ENCODE data around the gene TCN2. TPM values are rescaled to one million over a fixed set of nuclear protein-coding genes. Genes with fewer than 3 reads are reported as not detected.

Gene TCN2
- total RNA-seq, 1 donor from 2014 or later, result 6.7 TPM

DNA sequence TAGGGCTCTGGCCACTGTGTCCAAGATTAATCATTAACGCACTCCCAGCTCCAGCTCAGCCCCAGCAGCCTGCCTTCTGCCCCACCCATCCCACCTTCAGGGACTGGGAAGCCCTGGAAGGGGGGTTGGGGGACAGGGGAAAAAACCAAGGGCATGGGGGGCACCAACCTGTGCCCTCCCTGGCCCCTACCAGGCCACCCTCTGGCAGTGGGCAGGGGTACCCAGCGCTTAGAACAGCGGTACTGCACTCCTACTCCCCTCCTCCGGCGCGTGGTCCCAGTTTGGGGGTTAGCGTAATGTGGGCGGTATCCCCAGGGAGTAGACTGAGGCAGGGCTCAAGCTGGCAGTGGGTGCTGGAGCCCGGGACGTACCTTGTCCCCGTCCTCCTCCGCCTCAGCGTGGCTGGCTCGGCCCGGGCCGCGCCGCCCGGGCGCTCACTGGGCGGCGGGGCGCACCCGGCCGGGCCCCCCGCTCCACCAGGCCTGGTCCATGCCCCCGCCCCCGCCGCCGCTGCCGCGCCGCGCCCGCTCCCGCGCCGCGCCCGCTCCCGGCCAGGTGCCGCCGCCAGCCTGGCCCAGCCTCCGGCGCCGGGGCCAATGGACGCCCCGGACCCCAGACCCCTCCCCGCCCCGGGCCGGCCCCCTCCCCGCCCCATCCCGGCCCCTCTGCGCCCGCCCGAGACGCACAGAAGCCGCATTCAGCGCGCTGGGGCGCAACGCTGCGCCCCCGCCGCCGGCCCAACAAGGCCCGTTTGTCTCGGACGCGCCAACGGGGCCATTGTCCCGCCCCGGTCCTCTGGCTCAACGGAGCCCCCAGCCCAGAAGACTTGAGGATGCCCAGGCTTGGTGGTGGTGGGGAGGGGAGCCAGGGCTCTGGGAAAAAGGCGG, 32.6 kb upstream of the TCN2 start, which contains the start of gene GAL3ST1:
TSS of gene GAL3ST1 (minus strand) at position 571 of the 887 bp plus-strand sequence. CDS start 17,273 bp downstream, outside the sequence.
- peak within 1 kb of the TSS; percentile 50 for H3K4me3 ChIP-seq (ENCODE audit: low read depth, low read length)
- H3K27me3 ChIP-seq (ENCODE audit: control insufficient read depth, insufficient read depth, low read length), result no peaks in the 10 kb centered on the region
- TF ChIP-seq, protein P1, sequence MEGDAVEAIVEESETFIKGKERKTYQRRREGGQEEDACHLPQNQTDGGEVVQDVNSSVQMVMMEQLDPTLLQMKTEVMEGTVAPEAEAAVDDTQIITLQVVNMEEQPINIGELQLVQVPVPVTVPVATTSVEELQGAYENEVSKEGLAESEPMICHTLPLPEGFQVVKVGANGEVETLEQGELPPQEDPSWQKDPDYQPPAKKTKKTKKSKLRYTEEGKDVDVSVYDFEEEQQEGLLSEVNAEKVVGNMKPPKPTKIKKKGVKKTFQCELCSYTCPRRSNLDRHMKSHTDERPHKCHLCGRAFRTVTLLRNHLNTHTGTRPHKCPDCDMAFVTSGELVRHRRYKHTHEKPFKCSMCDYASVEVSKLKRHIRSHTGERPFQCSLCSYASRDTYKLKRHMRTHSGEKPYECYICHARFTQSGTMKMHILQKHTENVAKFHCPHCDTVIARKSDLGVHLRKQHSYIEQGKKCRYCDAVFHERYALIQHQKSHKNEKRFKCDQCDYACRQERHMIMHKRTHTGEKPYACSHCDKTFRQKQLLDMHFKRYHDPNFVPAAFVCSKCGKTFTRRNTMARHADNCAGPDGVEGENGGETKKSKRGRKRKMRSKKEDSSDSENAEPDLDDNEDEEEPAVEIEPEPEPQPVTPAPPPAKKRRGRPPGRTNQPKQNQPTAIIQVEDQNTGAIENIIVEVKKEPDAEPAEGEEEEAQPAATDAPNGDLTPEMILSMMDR (IDR thresholded peaks at IDR 0.05; ENCODE audit: insufficient read depth, low read length, poor library complexity, severe bottlenecking), result no peak
- H3K36me3 ChIP-seq (ENCODE audit: control insufficient read depth, insufficient read depth, low read length), result peaks cover 1% of the 10 kb centered on the region
- no peak for DNase-seq (ENCODE audit: low read depth)

DNA sequence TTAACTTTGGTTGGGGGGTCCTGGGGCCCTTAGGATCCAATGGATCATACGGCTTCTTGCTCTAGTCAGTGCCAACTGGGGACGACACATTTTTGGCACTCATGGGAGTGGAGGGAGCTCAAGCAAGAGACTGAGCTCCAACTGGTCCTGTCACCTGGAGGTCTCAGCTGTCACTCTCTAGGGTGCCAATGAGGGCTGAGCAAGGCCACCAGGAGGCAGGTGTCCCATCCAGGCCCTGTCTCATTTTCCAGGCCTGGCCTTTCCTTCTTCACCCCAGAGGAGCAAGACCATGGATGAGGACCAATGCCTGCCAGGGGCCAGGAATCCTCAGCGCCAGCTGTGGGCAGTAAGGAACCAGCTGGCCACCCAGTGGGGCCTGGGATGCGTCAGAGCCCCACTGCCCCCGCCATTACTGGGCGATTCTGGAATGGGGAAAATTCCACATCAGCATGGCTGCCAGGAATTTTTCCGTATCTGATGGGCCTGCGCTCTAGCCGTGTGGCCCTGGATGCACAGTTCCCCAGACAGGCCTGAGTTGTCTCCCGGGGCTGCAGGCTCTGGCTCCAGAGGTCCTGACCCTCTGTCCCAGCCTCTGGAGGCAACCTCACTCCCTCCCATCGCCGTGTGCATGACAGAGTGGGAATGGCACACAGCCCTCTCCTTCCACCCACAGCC, 31.8 kb upstream of the TCN2 start:
- TF ChIP-seq, protein P1 (IDR thresholded peaks at IDR 0.05; ENCODE audit: insufficient read depth, low read length, poor library complexity, severe bottlenecking), result no peak
- Histone ChIP-seq H3K36me3 (ENCODE audit: control insufficient read depth, insufficient read depth, low read length) (peaks cover 1% of the 10 kb centered on the region), H3K4me3 (ENCODE audit: low read depth, low read length) (no peak overlapping the region), H3K27me3 (ENCODE audit: control insufficient read depth, insufficient read depth, low read length) (no peaks in the 10 kb centered on the region)
- no peak for DNase-seq (ENCODE audit: low read depth)

DNA sequence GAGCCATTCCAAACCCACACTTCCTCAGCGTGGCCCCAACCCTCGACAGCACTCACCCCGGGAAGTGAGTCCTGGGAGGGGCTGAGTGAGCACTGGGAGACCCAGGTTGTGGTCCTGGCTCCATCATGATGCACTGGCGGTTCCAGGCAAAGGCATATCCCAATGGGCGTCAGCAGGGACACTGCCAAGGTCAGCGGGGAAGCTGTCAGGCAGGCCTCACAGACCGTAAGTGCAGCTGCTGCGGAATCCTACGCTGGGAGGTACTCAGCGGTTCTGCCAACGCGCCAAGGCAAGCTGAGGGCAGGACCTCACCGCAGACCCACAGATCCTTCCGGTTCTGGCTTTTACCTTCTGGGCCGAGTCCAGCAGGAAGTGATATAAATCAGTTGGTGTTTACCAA, 31.1 kb upstream of the TCN2 start:
- H3K27me3 ChIP-seq (ENCODE audit: control insufficient read depth, insufficient read depth, low read length), result no peaks in the 10 kb centered on the region
- TF ChIP-seq, protein P1 (IDR thresholded peaks at IDR 0.05; ENCODE audit: insufficient read depth, low read length, poor library complexity, severe bottlenecking), result no peak
- no peak for DNase-seq (ENCODE audit: low read depth)
- no peak overlapping the region for H3K4me3 ChIP-seq (ENCODE audit: low read depth, low read length)
- H3K36me3 ChIP-seq (ENCODE audit: control insufficient read depth, insufficient read depth, low read length), result peaks cover 1% of the 10 kb centered on the region

DNA sequence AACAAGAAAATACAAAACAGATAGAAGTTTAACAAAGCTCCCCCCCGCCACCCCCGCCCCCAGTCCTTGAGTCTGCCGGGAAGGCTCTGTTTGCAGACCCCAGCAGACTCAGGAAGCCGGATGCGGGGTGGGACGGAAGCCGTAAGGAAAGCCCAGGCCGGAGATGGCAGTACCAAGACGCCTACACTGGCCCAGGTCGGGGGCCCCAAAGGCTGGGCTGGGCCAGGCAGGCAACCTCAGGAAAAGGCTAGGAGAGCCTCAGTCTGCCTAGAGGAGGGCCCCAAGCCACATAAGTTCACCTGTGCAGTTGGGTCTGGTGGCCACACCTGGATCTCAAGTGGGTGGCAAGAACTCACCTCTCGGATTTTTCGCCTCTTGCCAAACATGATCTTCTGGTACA, 28.5 kb upstream of the TCN2 start:
- TF ChIP-seq, protein P1 (IDR thresholded peaks at IDR 0.05; ENCODE audit: insufficient read depth, low read length, poor library complexity, severe bottlenecking), result no peak
- peaks cover 4% of the 10 kb centered on the region for H3K36me3 ChIP-seq (ENCODE audit: control insufficient read depth, insufficient read depth, low read length)

DNA sequence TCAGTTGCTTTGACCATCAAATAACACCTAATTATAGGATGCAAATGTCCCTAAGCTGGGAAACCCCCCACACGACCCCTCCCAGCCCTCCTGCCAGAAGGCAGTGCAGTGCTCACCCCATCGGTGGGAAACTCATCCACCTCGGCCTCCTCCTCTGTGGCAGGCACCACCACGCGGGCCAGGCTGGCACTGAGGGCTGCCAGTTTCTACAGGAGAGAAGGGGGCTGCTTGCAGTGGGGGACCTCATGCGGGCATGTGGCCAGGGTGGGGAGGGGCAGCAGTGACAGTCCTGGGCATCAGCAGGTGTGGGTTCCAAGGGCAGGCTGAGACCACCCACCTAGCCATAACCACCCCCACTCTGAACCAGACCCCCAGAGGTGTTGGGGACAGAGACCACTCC, 26.1 kb upstream of the TCN2 start:
- TF ChIP-seq, protein P1 (IDR thresholded peaks at IDR 0.05; ENCODE audit: insufficient read depth, low read length, poor library complexity, severe bottlenecking), result no peak
- Histone ChIP-seq H3K4me3 (ENCODE audit: low read depth, low read length) (no peak overlapping the region), H3K36me3 (ENCODE audit: control insufficient read depth, insufficient read depth, low read length) (peaks cover 10% of the 10 kb centered on the region), H3K27me3 (ENCODE audit: control insufficient read depth, insufficient read depth, low read length) (no peaks in the 10 kb centered on the region)
- DNase-seq (ENCODE audit: low read depth), result no peak

More for the DNA sequence above, 28.5 kb upstream of the TCN2 start:
- Histone ChIP-seq H3K4me3 (ENCODE audit: low read depth, low read length) (no peak overlapping the region), H3K27me3 (ENCODE audit: control insufficient read depth, insufficient read depth, low read length) (no peaks in the 10 kb centered on the region)
- DNase-seq (ENCODE audit: low read depth), result no peak
